M059J (cell line): ENCODE data around the gene ICA1L. TPM values are rescaled to one million over a fixed set of nuclear protein-coding genes. Genes with fewer than 3 reads are reported as not detected.

Source experiments
- DNase-seq: peaks from one replicate; pipeline ENCODE4 v3.0.0-alpha.2; 2012; ENCODE audit warnings: low read depth
- total RNA-seq: library from RNA; depleted of rRNA; stranded (reverse); fragments of >200 nt; shearing (Covaris generic); gene quantifications from 2 replicates; pipeline ENCODE4 v1.2.3, GENCODE V29; 2014; rRNA removed

ICA1L gene
- total RNA-seq, 1 experiment from 2014 or later = 0.69 TPM

GRCh38 chr2:202736826-202737225, 134.7 kb downstream of the ICA1L start:
- no peak for DNase-seq

DNA sequence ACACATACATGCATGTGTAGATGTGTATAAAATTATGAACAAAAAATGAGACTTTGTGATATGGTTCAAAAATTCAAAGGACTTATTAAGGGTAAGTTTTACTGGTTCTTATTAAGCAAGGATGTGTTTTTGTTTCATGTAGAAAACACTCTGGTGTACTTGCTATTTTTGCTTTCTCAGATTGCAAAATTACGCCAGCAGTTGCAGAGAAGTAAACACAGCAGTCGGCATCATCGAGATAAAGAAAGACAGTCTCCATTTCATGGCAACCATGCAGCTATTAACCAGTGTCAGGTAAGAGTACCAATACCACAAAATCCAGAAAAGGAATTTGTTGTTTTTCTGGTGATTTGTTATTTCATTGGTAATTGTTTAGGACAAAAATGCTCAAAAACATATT, 145.5 kb downstream of the ICA1L start:
- DNase-seq = no peak

DNA sequence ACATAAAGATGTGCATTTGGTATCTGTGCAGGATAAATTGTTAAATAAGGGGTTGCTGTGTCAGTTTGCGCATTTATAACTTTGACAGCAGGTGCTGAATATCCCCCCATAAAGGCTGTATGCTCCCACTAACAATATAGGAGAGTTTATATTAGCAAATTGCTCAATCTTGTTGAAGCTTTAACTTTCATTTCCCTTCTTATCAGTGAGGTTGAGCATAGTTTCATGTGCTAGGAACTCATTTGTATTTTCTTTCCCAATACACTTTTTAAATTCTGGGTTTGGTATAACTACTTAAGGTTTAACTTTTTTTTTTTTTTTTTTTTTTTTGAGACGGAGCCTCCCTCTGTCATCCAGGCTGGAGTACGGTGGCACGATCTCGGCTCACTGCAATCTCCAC, 147.8 kb downstream of the ICA1L start:
- no peak for DNase-seq

Other genes with a start within 250 kb of the ICA1L start
- 1.3 and 4.7 TPM in 2 replicates for gene FAM117B, start 236.8 kb downstream of the ICA1L start, total RNA-seq
- 18.9 and 33.0 TPM in 2 replicates for gene WDR12, start 39.9 kb upstream of the ICA1L start, total RNA-seq
- gene CARF, start 40.5 kb upstream of the ICA1L start, total RNA-seq = 1.3 and 3.0 TPM in 2 replicates
- gene NBEAL1, start 143.1 kb upstream of the ICA1L start, total RNA-seq = 5.9 and 6.9 TPM in 2 replicates